HEK293 (cell line): ENCODE data around the gene ALG3.

Experiments
- CTCF ChIA-PET: fragments of 350-600 bp; formaldehyde crosslinking; extraction: SDS; loops from one replicate; lab custom pipeline; 2021; ENCODE audit warnings: antibody characterized with exemption; lab: Yijun Ruan, JAX
- POLR2A ChIA-PET: fragments of 300-600 bp; formaldehyde crosslinking; extraction: SDS; loops from one replicate; lab custom pipeline; 2020; ENCODE audit warnings: antibody characterized with exemption, inconsistent platforms; lab: Yijun Ruan, JAX
- H3K27ac ChIP-seq: fragments of 200-500 bp; sonication (Bioruptor generic); 2 replicates; pipeline ENCODE4 v1.5.1; 2014; ENCODE audit warnings: low read depth, low read length, control low read depth, inconsistent platforms; ENCODE audit errors: extremely low read depth
- H3K36me3 ChIP-seq, 2 experiments: fragments of 200-500 bp in 1 of 2; sonication (Bioruptor generic) in 1 of 2; 1 replicate in 1 of 2; 2 replicates in 1 of 2; pipeline ENCODE4 v1.5.1; 2014 to 2017; ENCODE audit warnings: inconsistent platforms in 2 of 2, low read length in 2 of 2; ENCODE audit not compliant: control insufficient read depth in 2 of 2, insufficient read depth in 1 of 2
- H3K4me1 ChIP-seq: fragments of 200-500 bp; sonication (Bioruptor generic); 2 replicates; pipeline ENCODE4 v1.5.1; 2014; ENCODE audit warnings: mild to moderate bottlenecking, low read length, inconsistent platforms; ENCODE audit not compliant: control insufficient read depth, insufficient read depth
- H3K4me3 ChIP-seq: 2 replicates; pipeline ENCODE4 v1.5.1; 2011; ENCODE audit warnings: low read depth, mild to moderate bottlenecking, control low read depth, low read length, moderate library complexity
- H3K9me3 ChIP-seq: fragments of 200-500 bp; sonication (Bioruptor generic); 2 replicates; pipeline ENCODE4 v1.5.1; 2014; ENCODE audit warnings: low read depth, low read length, inconsistent platforms; ENCODE audit not compliant: control insufficient read depth, insufficient read depth
- CTCF ChIP-seq: fragments of 450-650 bp; formaldehyde crosslinking; IDR thresholded peaks from 2 replicates; pipeline ENCODE4 v1.5.1; 2016; ENCODE audit warnings: missing biosample characterization, missing genetic modification characterization
- GLI4 ChIP-seq: fragments of 450-650 bp; formaldehyde crosslinking; IDR thresholded peaks from 2 replicates; pipeline ENCODE4 v1.5.1; 2016; ENCODE audit warnings: missing biosample characterization, missing genetic modification characterization
- HOXA7 ChIP-seq: sonication (generic); formaldehyde crosslinking; IDR thresholded peaks from 2 replicates; pipeline ENCODE4 v1.8.1; 2022; ENCODE audit warnings: missing genetic modification reagents, borderline replicate concordance
- KLF17 ChIP-seq: fragments of 450-650 bp; formaldehyde crosslinking; IDR thresholded peaks from 2 replicates; pipeline ENCODE4 v1.5.1; 2016; ENCODE audit warnings: missing biosample characterization, missing genetic modification characterization
- MYNN ChIP-seq: fragments of 450-650 bp; formaldehyde crosslinking; IDR thresholded peaks from 2 replicates; pipeline ENCODE4 v1.5.1; 2016; ENCODE audit warnings: missing biosample characterization, missing genetic modification characterization, borderline replicate concordance
- PRDM10 ChIP-seq: fragments of 450-650 bp; formaldehyde crosslinking; IDR thresholded peaks from 2 replicates; pipeline ENCODE4 v1.5.1; 2016; ENCODE audit warnings: missing biosample characterization, missing genetic modification characterization
- PRDM4 ChIP-seq: fragments of 450-650 bp; formaldehyde crosslinking; IDR thresholded peaks from 2 replicates; pipeline ENCODE4 v1.5.1; 2017; ENCODE audit warnings: missing biosample characterization, missing genetic modification characterization
- SP7 ChIP-seq: fragments of 450-650 bp; formaldehyde crosslinking; IDR thresholded peaks from 2 replicates; pipeline ENCODE4 v1.5.1; 2016; ENCODE audit warnings: missing biosample characterization, missing genetic modification characterization
- YY1 ChIP-seq: fragments of 450-650 bp; formaldehyde crosslinking; IDR thresholded peaks from 2 replicates; pipeline ENCODE4 v1.5.1; 2018; ENCODE audit warnings: missing biosample characterization, missing genetic modification characterization
- ZBTB17 ChIP-seq: fragments of 450-650 bp; formaldehyde crosslinking; IDR thresholded peaks from 2 replicates; pipeline ENCODE4 v1.5.1; 2016; ENCODE audit warnings: missing biosample characterization, missing genetic modification characterization
- ZBTB8A ChIP-seq: fragments of 450-650 bp; formaldehyde crosslinking; IDR thresholded peaks from 2 replicates; pipeline ENCODE4 v1.5.1; 2016; ENCODE audit warnings: missing biosample characterization, missing genetic modification characterization
- ZFP41 ChIP-seq: fragments of 450-650 bp; formaldehyde crosslinking; IDR thresholded peaks from 2 replicates; pipeline ENCODE4 v1.5.1; 2016; ENCODE audit warnings: missing biosample characterization, missing genetic modification characterization, borderline replicate concordance
- ZIC2 ChIP-seq: fragments of 450-650 bp; formaldehyde crosslinking; IDR thresholded peaks from 2 replicates; pipeline ENCODE4 v1.5.1; 2016; ENCODE audit warnings: missing biosample characterization, missing genetic modification characterization
- ZNF133 ChIP-seq: fragments of 450-650 bp; formaldehyde crosslinking; IDR thresholded peaks from 2 replicates; pipeline ENCODE4 v1.5.1; 2016; ENCODE audit warnings: missing biosample characterization, missing genetic modification characterization
- ZNF274 ChIP-seq, 2 experiments: fragments of 200-500 bp in 1 of 2; fragments of 450-650 bp in 1 of 2; sonication (Bioruptor generic) in 1 of 2; formaldehyde crosslinking in 1 of 2; IDR thresholded peaks; 2 replicates each; pipeline versions ENCODE4 v1.5.1 to v1.6.1; 2014 to 2016; ENCODE audit warnings: borderline replicate concordance in 1 of 2, inconsistent platforms in 1 of 2, low read length in 1 of 2, missing biosample characterization in 1 of 2, missing genetic modification characterization in 1 of 2
- ZNF302 ChIP-seq: fragments of 450-650 bp; formaldehyde crosslinking; IDR thresholded peaks from 2 replicates; pipeline ENCODE4 v1.5.1; 2016; ENCODE audit warnings: missing biosample characterization, missing genetic modification characterization, low read depth
- ZNF311 ChIP-seq: fragments of 450-650 bp; formaldehyde crosslinking; IDR thresholded peaks from 2 replicates; pipeline ENCODE4 v1.5.1; 2017; ENCODE audit warnings: missing biosample characterization, missing genetic modification characterization, borderline replicate concordance
- ZNF324 ChIP-seq: fragments of 450-650 bp; formaldehyde crosslinking; IDR thresholded peaks from 2 replicates; pipeline ENCODE4 v1.5.1; 2016; ENCODE audit warnings: missing biosample characterization, missing genetic modification characterization
- ZNF341 ChIP-seq: fragments of 450-650 bp; formaldehyde crosslinking; IDR thresholded peaks from 2 replicates; pipeline ENCODE4; 2016; ENCODE audit warnings: low read depth, missing biosample characterization, missing genetic modification characterization
- ZNF449 ChIP-seq: fragments of 450-650 bp; formaldehyde crosslinking; IDR thresholded peaks from 2 replicates; pipeline ENCODE4 v1.5.1; 2017; ENCODE audit warnings: missing biosample characterization, mild to moderate bottlenecking, missing genetic modification characterization, moderate library complexity
- ZNF529 ChIP-seq: fragments of 450-650 bp; formaldehyde crosslinking; IDR thresholded peaks from 2 replicates; pipeline ENCODE4 v1.5.1; 2017; ENCODE audit warnings: missing genetic modification characterization, missing biosample characterization; ENCODE audit not compliant: insufficient replicate concordance
- ZNF558 ChIP-seq: fragments of 450-650 bp; formaldehyde crosslinking; IDR thresholded peaks from 2 replicates; pipeline ENCODE4 v1.5.1; 2016; ENCODE audit warnings: missing biosample characterization, missing genetic modification characterization
- ZNF624 ChIP-seq: fragments of 450-650 bp; formaldehyde crosslinking; IDR thresholded peaks from 2 replicates; pipeline ENCODE4 v1.5.1; 2017; ENCODE audit warnings: missing biosample characterization, missing genetic modification characterization
- ZNF654 ChIP-seq: fragments of 450-650 bp; formaldehyde crosslinking; IDR thresholded peaks from 2 replicates; pipeline ENCODE4 v1.5.1; 2016; ENCODE audit warnings: low read depth, missing biosample characterization, missing genetic modification characterization
- ZNF677 ChIP-seq: fragments of 450-650 bp; IDR thresholded peaks from 2 replicates; pipeline ENCODE4 v1.5.0; 2018; ENCODE audit warnings: missing biosample characterization, mild to moderate bottlenecking, missing genetic modification characterization, moderate library complexity
- ZNF76 ChIP-seq: fragments of 450-650 bp; formaldehyde crosslinking; IDR thresholded peaks from 2 replicates; pipeline ENCODE4; 2016; ENCODE audit warnings: low read depth, missing biosample characterization, missing genetic modification characterization, borderline replicate concordance
- ZSCAN30 ChIP-seq: fragments of 450-650 bp; IDR thresholded peaks from 2 replicates; pipeline ENCODE4 v1.5.1; 2018; ENCODE audit warnings: missing biosample characterization, mild to moderate bottlenecking, missing genetic modification characterization, moderate library complexity

ALG3 gene

GRCh38 chr3:184289426-184289938 is 40.7 kb upstream of the ALG3 start (continued):
- peak; percentile 13; the same call in 1 of the 2 replicates for TF ChIP-seq PRDM10 (tag by site-specific recombination)
- TF ChIP-seq GLI4 (tag by site-specific recombination): no peak
- TF ChIP-seq ZNF654: peak; percentile 76
- no peak for TF ChIP-seq ZNF133 (tag by site-specific recombination)
- TF ChIP-seq SP7 (tag by site-specific recombination): 0 out of 2 replicates have a peak, but pooled peaks have one; percentile 13
- TF ChIP-seq ZBTB17 (tag by site-specific recombination): peak; percentile 74
- peak; percentile 37; the same call in 1 of the 2 replicates for TF ChIP-seq PRDM4 (tag by site-specific recombination)
- no peak for TF ChIP-seq YY1 (tag by site-specific recombination)
- TF ChIP-seq ZSCAN30 (tag by site-specific recombination): peak; percentile 78
- peak; percentile 74 for TF ChIP-seq ZBTB8A (tag by site-specific recombination)
- TF ChIP-seq ZNF624 (tag by site-specific recombination): no peak
- TF ChIP-seq ZNF76: no peak
- TF ChIP-seq HOXA7 (CRISPR knock-in tag): no peak
- TF ChIP-seq KLF17 (tag by site-specific recombination): 0 out of 2 replicates have a peak, but pooled peaks have one; percentile 25

- Histone ChIP-seq H3K4me1 (no peaks in the 10 kb centered on the region), H3K36me3 (no peaks in the 10 kb centered on the region), H3K9me3 (no peaks in the 10 kb centered on the region), H3K27ac (no peak overlapping the region), H3K4me3 (no peak overlapping the region)
- ChIA-PET POLR2A (no interaction called here), CTCF (interaction anchor here (0.6 to 1.3 kb wide), 9 partner anchors 9 to 1170 kb away, joined by 3 to 5 read pairs (median 3); no protein-coding TSS in a partner anchor)
- TF ChIP-seq ZNF558 (tag by site-specific recombination) (no peak), ZNF529 (tag by site-specific recombination) (no peak), ZIC2 (tag by site-specific recombination) (no peak), MYNN (0 out of 2 replicates have a peak, but pooled peaks have one; percentile 46), CTCF (tag by site-specific recombination) (0 out of 2 replicates have a peak, but pooled peaks have one; percentile 28), ZNF341 (tag by site-specific recombination) (no peak), YY1 (tag by site-specific recombination) (no peak), ZNF302 (tag by site-specific recombination) (no peak), ZNF274 (IDR thresholded peaks at IDR 0.05; ENCODE audit: low read length) (no peak), ZNF274 (tag by site-specific recombination; IDR thresholded peaks at IDR 0.05; ENCODE audit: borderline replicate concordance) (no peak), ZNF677 (tag by site-specific recombination) (no peak), ZNF449 (tag by site-specific recombination) (peak; percentile 93), ZNF311 (tag by site-specific recombination) (no peak), ZFP41 (tag by site-specific recombination) (no peak), ZNF324 (tag by site-specific recombination) (peak; percentile 29; the same call in 1 of the 2 replicates)
These were observed 35.9 kb upstream of the ALG3 start for GRCh38 chr3:184284696-184285095.
